ENCODE data around the gene ZC3H7B.

Gene ZC3H7B

GRCh38 chr22:41327124-41327523 is 25.8 kb downstream of the ZC3H7B start:
- no peak for DNase-seq (ENCODE audit: low spot score)

- DNase-seq (ENCODE audit: low spot score): no peak
Measured at GRCh38 chr22:41330169-41330568, 28.8 kb downstream of the ZC3H7B start.

GRCh38 chr22:41332217-41332939 is 31.1 kb downstream of the ZC3H7B start:
- no peak for DNase-seq (ENCODE audit: low spot score)

GRCh38 chr22:41333806-41334205 is 32.5 kb downstream of the ZC3H7B start:
- no peak for DNase-seq (ENCODE audit: low spot score)

GRCh38 chr22:41334215-41334614 is 32.9 kb downstream of the ZC3H7B start:
- no peak for DNase-seq (ENCODE audit: low spot score)

- DNase-seq (ENCODE audit: low spot score): no peak
Measured at GRCh38 chr22:41334951-41335635, 33.8 kb downstream of the ZC3H7B start.

- no peak for DNase-seq (ENCODE audit: low spot score)
Measured at GRCh38 chr22:41338614-41339212, 37.4 kb downstream of the ZC3H7B start.

GRCh38 chr22:41339823-41340222 is 38.5 kb downstream of the ZC3H7B start:
- DNase-seq (ENCODE audit: low spot score): no peak

- DNase-seq (ENCODE audit: low spot score): no peak
Measured at GRCh38 chr22:41340357-41340756, 39.0 kb downstream of the ZC3H7B start.

- DNase-seq (ENCODE audit: low spot score): no peak
Measured at GRCh38 chr22:41341012-41341411, 39.7 kb downstream of the ZC3H7B start.

GRCh38 chr22:41341990-41342389 is 40.7 kb downstream of the ZC3H7B start:
- no peak for DNase-seq (ENCODE audit: low spot score)

GRCh38 chr22:41343300-41343699 is 42.0 kb downstream of the ZC3H7B start:
- no peak for DNase-seq (ENCODE audit: low spot score)

GRCh38 chr22:41343717-41344116 is 42.4 kb downstream of the ZC3H7B start:
- no peak for DNase-seq (ENCODE audit: low spot score)

- DNase-seq (ENCODE audit: low spot score): no peak
Measured at GRCh38 chr22:41344189-41344788, 43.0 kb downstream of the ZC3H7B start.

GRCh38 chr22:41345807-41346335 is 44.5 kb downstream of the ZC3H7B start:
- DNase-seq (ENCODE audit: low spot score): no peak

- DNase-seq (ENCODE audit: low spot score): no peak
Measured at GRCh38 chr22:41347066-41347859, 45.9 kb downstream of the ZC3H7B start.

- DNase-seq (ENCODE audit: low spot score): no peak
Measured at GRCh38 chr22:41348964-41349484, 47.7 kb downstream of the ZC3H7B start.

GRCh38 chr22:41350087-41350486 is 48.8 kb downstream of the ZC3H7B start:
- no peak for DNase-seq (ENCODE audit: low spot score)

GRCh38 chr22:41351011-41351410 is 49.7 kb downstream of the ZC3H7B start:
- no peak for DNase-seq (ENCODE audit: low spot score)

- peak; percentile 31 for DNase-seq (ENCODE audit: low spot score)
Measured at GRCh38 chr22:41352058-41352457, 50.7 kb downstream of the ZC3H7B start.

GRCh38 chr22:41353862-41354575 is 52.7 kb downstream of the ZC3H7B start:
- DNase-seq (ENCODE audit: low spot score): no peak
